HAP-1 (cell line): ENCODE results near the gene NLRP5.

Experiments used
- DNase-seq, 2 experiments: peaks; one replicate each; pipeline ENCODE4 v3.0.0-alpha.2; 2016 to 2020; ENCODE audit warnings: low spot score in 2 of 2
- H3K27me3 ChIP-seq: fragments of 250-450 bp; sonication (Bioruptor Pico); 2 replicates; pipeline ENCODE4 v1.5.1; 2020; ENCODE audit warnings: low read depth, mild to moderate bottlenecking, moderate library complexity
- H3K36me3 ChIP-seq: fragments of 250-450 bp; sonication (Bioruptor Pico); replicated peaks from 2 replicates; pipeline ENCODE4 v1.5.1; 2020; ENCODE audit warnings: mild to moderate bottlenecking
- H3K4me1 ChIP-seq: fragments of 250-450 bp; sonication (Bioruptor Pico); 2 replicates; pipeline ENCODE4 v1.5.1; 2020; ENCODE audit warnings: mild to moderate bottlenecking
- H3K4me3 ChIP-seq: fragments of 250-450 bp; sonication (Bioruptor Pico); 2 replicates; pipeline ENCODE4 v1.5.1; 2020; ENCODE audit warnings: mild to moderate bottlenecking, moderate library complexity
- H3K9me3 ChIP-seq: fragments of 250-450 bp; sonication (Bioruptor Pico); 2 replicates; pipeline ENCODE4 v1.5.1; 2020; ENCODE audit warnings: mild to moderate bottlenecking, moderate library complexity
- in situ Hi-C: fragments of 300-500 bp; cut with MboI; formaldehyde crosslinking; loops from 3 replicates; pipeline ENCODE4 v1.14.3; 2020; ENCODE audit warnings: low sequenced_read_pairs, inconsistent platforms, mixed read lengths

Gene NLRP5

DNA sequence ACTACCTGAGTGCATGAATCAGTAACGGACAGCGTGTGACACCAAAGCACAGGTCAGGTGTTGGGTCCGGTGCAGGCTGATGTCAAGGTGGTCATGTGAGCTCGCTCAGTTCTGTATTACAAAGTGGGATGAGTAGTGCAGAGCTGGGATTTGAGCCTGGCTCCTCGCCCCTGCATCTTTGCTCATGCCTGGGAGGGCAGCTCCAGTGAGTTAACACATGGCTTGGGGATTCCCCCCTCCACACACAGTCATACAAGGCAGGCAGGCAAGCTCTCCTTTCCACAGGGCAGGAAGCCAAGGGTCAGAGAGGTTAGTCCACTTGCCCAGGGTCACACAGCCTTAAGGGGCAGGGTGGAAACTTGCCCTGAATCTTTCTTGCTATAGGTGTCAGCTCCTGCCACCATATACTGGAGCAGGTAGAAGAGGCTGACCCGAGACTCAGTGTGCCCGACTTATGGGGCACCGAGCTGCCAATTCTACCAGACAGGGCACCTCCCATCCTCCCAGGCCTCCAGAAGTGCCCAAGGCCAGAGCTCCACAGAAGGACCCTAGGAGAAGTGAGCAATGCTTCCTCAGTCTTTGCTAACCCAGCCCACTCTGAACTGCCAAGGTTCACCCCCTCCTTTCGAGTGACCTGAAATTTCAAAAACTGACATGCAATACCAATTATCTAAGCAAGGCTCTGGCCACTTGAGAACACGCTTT is 99.1 kb downstream of the NLRP5 start:
- DNase-seq = no peak
- no peaks in the 10 kb centered on the region for H3K27me3 ChIP-seq
- H3K9me3 ChIP-seq = no peaks in the 10 kb centered on the region
- in situ Hi-C loops = no loop called here
- no peaks in the 10 kb centered on the region for H3K4me1 ChIP-seq
- H3K4me3 ChIP-seq = no peak overlapping the region
- peaks cover 16% of the 10 kb centered on the region for H3K36me3 ChIP-seq

DNA sequence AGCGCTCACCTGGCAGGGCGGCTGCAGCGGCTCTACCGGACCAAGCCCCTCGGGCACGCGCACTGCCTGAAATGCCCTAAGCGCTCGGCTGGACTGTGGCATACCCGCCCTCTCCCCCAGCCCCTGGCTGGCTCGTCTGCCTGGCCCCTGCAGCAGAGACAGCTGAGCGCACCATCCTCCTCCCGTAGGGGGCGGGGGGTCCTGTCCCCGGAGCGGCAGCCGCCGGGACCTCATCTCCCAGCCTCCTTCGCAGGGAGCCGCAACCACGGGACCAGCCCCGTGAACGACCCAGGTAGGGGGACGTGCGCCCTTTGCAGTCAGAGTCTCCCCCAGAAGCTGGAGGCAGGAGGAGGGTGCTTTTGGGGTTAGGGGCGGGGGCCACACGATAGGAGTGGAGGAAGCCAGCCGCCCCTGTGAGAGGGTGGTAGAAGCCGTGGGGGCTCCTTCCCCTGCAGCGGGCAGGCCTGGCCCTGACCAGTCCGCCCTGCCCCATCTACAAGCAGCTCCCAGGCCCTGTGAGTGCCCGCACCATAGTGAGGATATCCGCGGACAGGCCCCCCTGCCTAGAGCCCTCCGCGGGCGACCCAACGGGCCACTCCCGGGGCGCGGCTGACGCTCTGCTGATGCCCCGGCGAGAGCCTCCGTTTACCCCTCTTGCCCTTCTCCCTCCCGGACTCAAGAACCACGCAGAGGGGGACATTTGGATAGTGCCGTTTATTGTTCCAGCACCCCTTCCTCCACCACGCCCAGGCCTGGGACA is 100.3 kb downstream of the NLRP5 start:
- Histone ChIP-seq H3K4me1 (no peaks in the 10 kb centered on the region), H3K27me3 (no peaks in the 10 kb centered on the region), H3K4me3 (no peak overlapping the region), H3K36me3 (peaks cover 18% of the 10 kb centered on the region), H3K9me3 (no peaks in the 10 kb centered on the region)
- DNase-seq = no peak
- in situ Hi-C loops = no loop called here

DNA sequence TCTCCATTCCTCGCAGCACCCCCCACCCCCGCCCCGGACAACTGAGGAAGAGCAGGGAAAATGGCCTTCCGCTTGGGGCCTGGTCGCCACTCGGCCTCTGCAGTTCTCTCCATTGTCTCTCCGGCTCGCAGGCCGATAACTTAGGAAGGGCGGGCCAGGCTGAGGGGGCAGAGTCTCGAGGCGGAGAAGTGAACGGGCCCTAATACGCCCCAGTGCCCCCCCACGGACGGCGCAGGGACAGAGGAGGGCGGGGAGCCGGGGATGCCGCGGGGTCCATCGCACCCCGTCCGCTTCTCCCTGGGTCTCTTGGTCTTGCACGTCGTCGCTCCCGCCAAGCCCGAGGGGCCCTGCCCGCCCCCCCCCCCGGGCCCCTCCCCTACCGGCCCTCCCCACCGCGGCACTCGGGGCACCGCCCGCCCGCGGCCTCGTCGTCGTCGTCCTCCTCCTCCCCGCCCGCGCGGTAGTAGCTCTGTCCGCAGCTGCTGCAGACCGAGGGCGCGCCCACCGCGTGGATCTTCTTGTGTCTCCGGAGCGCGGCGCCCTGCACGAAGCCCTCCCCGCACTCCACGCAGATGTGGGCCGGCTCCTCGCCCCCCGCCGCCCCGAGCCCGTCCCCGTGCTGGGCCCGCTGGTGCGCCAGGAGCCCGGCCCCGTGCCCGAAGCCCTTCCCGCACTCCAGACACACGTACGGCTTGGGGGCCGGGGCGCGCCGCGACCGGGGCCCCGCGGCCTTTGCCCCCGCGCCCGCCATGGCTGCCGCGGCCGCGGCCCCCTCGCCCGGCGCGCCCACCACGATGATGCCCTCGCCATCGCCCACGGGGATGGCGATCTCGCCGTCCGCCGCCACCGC is 101.3 kb downstream of the NLRP5 start:
- H3K9me3 ChIP-seq = no peaks in the 10 kb centered on the region
- in situ Hi-C loops = no loop called here
- H3K27me3 ChIP-seq = no peaks in the 10 kb centered on the region
- no peak overlapping the region for H3K4me3 ChIP-seq
- no peaks in the 10 kb centered on the region for H3K4me1 ChIP-seq
- no peak for DNase-seq
- peaks cover 18% of the 10 kb centered on the region for H3K36me3 ChIP-seq

DNA sequence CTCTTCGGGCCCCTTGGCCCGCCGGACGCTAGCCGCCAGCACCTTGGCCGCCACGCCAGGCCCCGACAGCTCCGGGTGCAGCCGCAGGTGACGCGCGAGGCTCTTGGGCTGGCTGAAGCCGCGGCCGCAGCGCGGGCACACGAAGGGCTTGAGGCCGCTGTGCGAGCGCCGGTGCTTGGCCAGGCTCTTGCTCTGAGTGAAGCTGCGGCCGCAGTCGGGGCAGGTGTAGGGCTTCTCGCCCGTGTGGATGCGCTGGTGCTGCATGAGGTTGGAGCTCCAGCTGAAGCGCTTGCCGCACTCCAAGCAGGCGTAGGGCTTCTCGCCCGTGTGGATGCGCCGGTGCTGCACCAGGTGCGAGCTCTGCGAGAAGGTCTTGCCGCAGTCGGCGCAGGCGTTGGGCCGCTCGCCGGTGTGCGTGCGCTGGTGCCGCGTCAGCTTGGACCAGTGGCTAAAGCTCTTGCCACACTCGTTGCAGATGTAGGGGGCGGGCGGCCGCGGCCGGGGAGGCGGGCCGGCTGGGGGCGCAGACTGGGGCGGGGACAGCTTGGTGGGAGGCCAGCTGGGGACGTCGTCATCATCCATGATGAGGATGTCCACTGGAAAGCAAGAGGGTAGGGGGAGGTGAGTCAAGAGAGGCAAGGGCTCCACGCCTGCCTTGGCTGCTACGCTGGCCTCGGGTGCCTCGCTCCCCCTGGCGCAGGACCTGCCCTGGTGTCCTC is 102.1 kb downstream of the NLRP5 start:
- in situ Hi-C loops = no loop called here
- no peak overlapping the region for H3K4me3 ChIP-seq

DNA sequence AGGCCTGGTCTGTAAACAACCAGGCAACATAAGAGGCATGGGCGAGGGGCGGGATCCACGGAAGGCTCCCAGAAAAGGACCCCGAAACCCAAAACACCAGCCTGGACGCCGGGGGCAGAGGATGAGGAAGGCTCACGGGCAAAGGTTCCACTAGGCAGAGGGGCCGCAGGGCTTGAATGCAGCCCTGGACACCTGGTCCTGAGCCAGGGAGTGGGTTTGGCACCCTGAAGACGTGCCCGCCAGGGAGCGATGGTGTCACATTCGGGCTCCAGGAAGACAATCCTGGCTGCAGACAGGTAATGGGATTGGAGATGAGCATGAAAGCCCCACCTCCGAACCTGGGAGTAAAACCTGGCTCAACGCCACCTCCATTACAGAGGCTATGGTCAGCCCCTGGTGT is 102.8 kb downstream of the NLRP5 start:
- no peaks in the 10 kb centered on the region for H3K9me3 ChIP-seq
- no peaks in the 10 kb centered on the region for H3K4me1 ChIP-seq
- in situ Hi-C loops = no loop called here
- no peak overlapping the region for H3K4me3 ChIP-seq
- no peaks in the 10 kb centered on the region for H3K27me3 ChIP-seq
- H3K36me3 ChIP-seq = peaks cover 18% of the 10 kb centered on the region
- no peak for DNase-seq

More for the DNA sequence above, 102.1 kb downstream of the NLRP5 start:
- peaks cover 18% of the 10 kb centered on the region for H3K36me3 ChIP-seq
- H3K4me1 ChIP-seq = no peaks in the 10 kb centered on the region
- no peaks in the 10 kb centered on the region for H3K9me3 ChIP-seq
- H3K27me3 ChIP-seq = no peaks in the 10 kb centered on the region
- no peak for DNase-seq

DNA sequence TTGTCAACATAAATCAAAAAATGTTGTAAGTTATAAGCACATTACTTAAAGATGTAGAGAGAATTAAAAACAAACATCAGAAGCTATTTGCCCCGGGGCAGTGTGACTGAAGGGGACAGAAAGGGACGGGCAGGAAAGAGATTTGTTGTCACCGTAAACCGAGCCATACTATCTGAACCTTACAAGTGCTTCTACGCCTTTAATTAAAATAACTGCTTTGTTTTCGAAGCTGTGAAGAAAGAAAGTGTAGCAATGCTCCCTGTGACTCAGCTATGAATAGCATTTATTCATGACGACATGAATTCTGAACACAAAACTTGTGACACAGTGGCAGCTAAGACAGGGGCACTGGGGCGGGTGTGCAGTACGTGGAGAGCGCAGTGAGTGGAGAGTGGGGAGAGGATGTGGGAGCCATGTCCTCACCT is 104.5 kb downstream of the NLRP5 start:
- no peaks in the 10 kb centered on the region for H3K27me3 ChIP-seq
- no peaks in the 10 kb centered on the region for H3K4me1 ChIP-seq
- H3K9me3 ChIP-seq = no peaks in the 10 kb centered on the region
- H3K36me3 ChIP-seq = peaks cover 26% of the 10 kb centered on the region
- no peak for DNase-seq
- in situ Hi-C loops = no loop called here
- H3K4me3 ChIP-seq = no peak overlapping the region

DNA sequence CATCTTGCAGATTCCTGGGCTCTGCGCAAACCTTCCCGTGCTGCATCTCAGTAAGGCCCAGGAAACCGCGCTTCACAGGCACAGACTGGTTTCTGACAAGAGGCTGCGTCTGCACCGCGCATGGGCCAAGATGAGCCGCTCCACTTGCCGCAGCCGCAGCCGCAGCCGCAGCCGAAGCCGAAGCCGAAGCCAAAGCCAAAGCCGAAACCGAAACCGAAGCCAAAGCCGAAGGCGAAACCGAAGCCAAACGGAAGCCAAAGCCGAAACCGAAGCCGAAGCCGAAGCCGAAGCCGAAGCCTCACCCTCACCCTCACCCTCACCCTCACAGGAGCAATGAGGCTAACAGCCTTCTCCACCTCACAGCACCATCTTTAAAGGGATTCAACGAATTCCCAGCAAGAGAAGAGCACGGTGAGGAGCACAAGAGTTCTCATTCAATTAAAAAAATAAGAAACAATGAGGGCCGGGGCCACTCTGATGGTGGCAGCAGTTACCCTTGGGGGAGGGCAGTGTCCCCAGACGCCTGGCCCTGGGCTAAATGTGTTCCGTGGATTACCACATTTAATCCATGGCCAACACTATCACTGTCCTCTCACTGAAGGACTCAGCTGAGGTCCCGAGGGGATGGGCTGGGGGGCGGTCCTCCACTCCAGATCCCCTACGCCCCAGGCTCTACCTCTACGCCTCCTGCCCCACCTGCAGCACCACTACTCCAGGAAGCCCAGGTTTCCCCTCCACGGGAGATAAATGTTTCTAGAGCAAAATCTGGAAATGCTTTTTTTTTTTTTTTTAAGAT is 105.4 kb downstream of the NLRP5 start:
- no peak for DNase-seq
- Histone ChIP-seq H3K4me3 (no peak overlapping the region), H3K9me3 (no peaks in the 10 kb centered on the region), H3K4me1 (no peaks in the 10 kb centered on the region), H3K36me3 (peaks cover 26% of the 10 kb centered on the region), H3K27me3 (no peaks in the 10 kb centered on the region)
- in situ Hi-C loops = no loop called here

DNA sequence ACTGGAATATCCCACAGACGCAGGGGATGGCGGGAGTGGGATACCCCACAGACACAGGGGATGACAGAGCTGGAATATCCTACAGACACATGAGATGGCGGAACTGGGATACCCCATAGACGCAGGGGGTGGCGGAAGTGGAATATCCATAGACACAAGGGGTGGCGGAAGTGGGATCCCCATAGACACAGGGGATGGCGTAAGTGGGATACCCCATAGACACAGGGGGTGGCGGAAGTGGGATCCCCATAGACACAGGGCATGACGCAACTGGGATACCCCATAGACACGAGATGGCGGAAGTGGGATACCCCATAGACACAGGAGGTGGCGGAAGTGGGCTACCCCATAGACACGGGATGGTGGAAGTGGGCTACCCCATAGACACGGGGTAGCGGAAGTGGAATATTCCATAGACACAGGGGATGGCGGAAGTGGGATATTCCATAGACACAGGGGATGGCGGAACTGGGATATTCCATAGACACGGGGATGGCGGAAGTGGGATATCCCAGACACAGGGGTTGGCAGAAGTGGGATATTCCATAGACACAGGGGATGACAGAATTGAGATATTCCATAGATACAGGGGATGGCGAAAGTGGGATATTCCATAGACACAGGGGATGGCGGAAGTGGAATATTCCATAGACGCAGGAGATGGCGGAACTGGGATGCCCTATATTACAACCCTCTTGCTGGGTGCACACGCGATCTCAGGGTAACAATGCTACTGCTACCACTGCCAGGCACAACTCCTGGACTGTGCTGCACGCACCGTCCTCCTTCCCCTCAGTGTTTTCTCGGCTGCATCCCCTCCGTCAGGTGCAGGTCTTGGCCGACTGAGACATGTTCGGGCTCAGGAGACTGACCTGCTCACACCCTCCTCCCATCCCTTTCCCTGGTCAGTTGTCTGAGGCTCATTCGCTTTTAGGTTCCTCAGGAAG is 106.4 kb downstream of the NLRP5 start:
- Histone ChIP-seq H3K4me3 (no peak overlapping the region), H3K36me3 (peaks cover 26% of the 10 kb centered on the region), H3K4me1 (no peaks in the 10 kb centered on the region), H3K9me3 (no peaks in the 10 kb centered on the region), H3K27me3 (no peaks in the 10 kb centered on the region)
- in situ Hi-C loops = no loop called here
- no peak for DNase-seq

DNA sequence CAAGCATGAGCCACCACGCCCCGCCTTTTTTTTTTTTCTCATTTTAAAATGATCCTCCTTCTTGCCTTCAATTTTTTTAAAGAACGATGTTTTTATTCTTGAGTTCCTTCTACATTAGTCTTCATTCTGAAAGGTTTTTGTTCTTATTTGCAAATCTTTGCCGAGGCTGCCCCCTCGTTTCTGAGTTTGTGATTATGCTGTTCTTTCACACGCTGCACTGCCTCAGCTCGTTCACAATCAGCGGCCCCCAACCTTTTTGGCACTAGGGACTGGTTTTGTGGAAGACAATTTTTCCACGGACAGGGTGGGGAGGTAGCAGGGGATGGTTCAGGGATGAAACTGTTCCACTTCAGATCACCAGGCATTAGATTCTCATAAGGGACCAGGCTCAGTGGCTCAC is 107.9 kb downstream of the NLRP5 start:
- H3K36me3 ChIP-seq = peaks cover 24% of the 10 kb centered on the region

DNA sequence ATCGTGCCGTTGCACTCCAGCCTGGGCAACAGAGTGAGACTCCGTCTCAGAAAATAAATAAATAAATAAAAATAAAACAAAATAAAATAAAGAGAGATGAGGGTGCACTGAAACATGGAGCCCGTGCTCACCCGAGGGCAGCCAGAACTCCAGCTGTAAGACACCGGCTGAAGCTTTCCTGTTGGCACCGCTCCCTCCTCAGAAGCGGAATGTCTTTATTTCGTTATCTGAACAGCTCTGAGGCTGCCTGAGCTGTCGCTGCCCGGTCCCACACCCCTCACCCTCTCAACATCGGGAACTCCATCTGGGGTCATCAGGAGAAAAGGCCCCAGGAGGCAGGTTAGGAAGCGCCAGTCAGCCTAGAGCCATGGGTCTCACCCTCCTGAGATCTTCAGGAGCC is 110.1 kb downstream of the NLRP5 start:
- peaks cover 23% of the 10 kb centered on the region for H3K36me3 ChIP-seq

More for the DNA sequence above, 107.9 kb downstream of the NLRP5 start:
- no peaks in the 10 kb centered on the region for H3K4me1 ChIP-seq
- H3K9me3 ChIP-seq = no peaks in the 10 kb centered on the region
- in situ Hi-C loops = no loop called here
- no peak for DNase-seq
- H3K4me3 ChIP-seq = no peak overlapping the region
- H3K27me3 ChIP-seq = no peaks in the 10 kb centered on the region

DNA sequence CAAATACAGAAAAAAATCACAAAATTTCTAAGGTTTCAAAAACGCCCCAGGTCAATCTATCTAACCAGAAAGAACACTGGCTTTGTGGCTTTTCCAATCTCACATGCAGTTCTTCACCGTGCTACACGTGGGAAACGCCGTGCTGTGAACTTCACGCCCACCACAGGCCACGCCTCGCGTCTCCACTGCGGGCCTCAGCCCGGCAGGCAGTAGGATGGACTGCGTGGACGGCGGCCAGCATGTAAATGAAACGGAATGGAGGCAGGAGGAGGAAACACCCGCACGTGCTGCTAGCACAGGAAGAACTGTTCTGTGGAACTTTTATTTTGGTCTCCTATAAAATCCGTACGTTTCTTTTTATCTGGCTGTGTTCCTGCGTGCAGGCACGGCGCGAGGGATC is 110.7 kb downstream of the NLRP5 start:
- Histone ChIP-seq H3K4me3 (no peak overlapping the region), H3K27me3 (no peaks in the 10 kb centered on the region), H3K36me3 (peaks cover 27% of the 10 kb centered on the region), H3K9me3 (no peaks in the 10 kb centered on the region), H3K4me1 (no peaks in the 10 kb centered on the region)
- in situ Hi-C loops = loop anchor here (5.0 kb wide), 1 partner anchor 70 kb away; no protein-coding TSS in a partner anchor
- no peak for DNase-seq

More for the DNA sequence above, 110.1 kb downstream of the NLRP5 start:
- Histone ChIP-seq H3K9me3 (no peaks in the 10 kb centered on the region), H3K4me1 (no peaks in the 10 kb centered on the region), H3K27me3 (no peaks in the 10 kb centered on the region), H3K4me3 (no peak overlapping the region)
- DNase-seq = no peak
- in situ Hi-C loops = loop anchor here (5.0 kb wide), 1 partner anchor 71 kb away; no protein-coding TSS in a partner anchor

DNA sequence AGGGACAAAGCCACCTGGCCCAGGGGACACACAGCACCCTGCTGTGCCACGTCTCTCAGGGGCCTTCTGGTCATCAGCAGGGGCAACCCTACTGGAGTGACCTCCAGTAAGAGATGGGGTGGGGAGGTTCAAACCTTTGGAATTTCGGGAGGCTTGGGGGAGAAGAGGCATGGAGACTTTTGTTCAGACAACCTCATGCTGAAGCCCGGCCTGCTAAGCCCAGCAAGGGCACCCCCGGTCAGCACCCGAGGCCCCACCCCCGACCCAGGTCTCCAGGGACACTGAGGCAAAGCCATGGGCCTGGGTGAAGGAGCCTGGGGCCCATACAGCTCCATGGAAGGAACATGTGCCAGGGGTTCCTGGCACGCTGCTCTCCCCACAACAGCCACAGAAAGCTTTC is 111.2 kb downstream of the NLRP5 start:
- H3K9me3 ChIP-seq = no peaks in the 10 kb centered on the region
- in situ Hi-C loops = loop anchor here (5.0 kb wide), 1 partner anchor 70 kb away; no protein-coding TSS in a partner anchor
- no peak for DNase-seq
- peaks cover 31% of the 10 kb centered on the region for H3K36me3 ChIP-seq
- no peaks in the 10 kb centered on the region for H3K4me1 ChIP-seq
- no peak overlapping the region for H3K4me3 ChIP-seq
- no peaks in the 10 kb centered on the region for H3K27me3 ChIP-seq
